GM06990 (cell line): ENCODE results near the gene DERL3.
A peak's percentile ranks its signal among the peaks of the same experiment; 100 is the strongest.
"Not testable (repeated sequence)": the region's sequence is repeated elsewhere in the genome, so short reads cannot be mapped to it uniquely, and the experiment has no call there.

Source experiments
- DNase-seq: peaks from one replicate; pipeline ENCODE4 v3.0.0-alpha.2; 2011; ENCODE audit not compliant: insufficient read length; ENCODE audit errors: extremely low read depth
- H3K27me3 ChIP-seq: replicated peaks from 2 replicates; pipeline ENCODE4 v1.6.0; 2011; ENCODE audit warnings: low read length; ENCODE audit not compliant: control insufficient read depth, insufficient read depth
- H3K36me3 ChIP-seq: 2 replicates; pipeline ENCODE4 v1.5.1; 2011; ENCODE audit warnings: low read length; ENCODE audit not compliant: control insufficient read depth, insufficient read depth
- H3K4me3 ChIP-seq: replicated peaks from 2 replicates; pipeline ENCODE4 v1.5.1; 2011; ENCODE audit warnings: low read depth, mild to moderate bottlenecking, control low read depth, low read length
- TF ChIP-seq, protein P1 (sequence below): IDR thresholded peaks from 2 replicates; pipeline ENCODE4 v1.5.1; 2011; ENCODE audit warnings: low read length, control low read depth, mild to moderate bottlenecking, inconsistent platforms; ENCODE audit not compliant: insufficient read depth, poor library complexity, severe bottlenecking

DERL3 gene

DNA sequence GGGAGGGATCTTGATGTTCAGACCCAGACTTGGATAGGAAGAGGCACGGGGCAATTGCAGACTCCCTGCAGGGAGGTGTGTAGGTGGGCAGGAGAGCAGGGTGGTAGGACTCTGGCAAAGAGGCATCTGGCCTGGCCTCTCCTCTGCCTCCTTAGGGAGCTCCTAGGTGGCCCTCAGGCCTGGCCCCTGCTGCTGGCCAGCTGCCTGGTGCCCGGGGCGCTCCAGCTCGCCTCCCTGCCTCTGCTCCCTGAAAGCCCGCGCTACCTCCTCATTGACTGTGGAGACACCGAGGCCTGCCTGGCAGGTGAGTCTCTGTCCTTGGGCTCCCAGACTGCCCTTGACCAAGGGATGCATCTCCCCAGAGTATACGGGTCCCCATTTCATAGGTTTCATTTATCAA lies 38.8 kb upstream of the DERL3 start:
- TF ChIP-seq, protein P1, sequence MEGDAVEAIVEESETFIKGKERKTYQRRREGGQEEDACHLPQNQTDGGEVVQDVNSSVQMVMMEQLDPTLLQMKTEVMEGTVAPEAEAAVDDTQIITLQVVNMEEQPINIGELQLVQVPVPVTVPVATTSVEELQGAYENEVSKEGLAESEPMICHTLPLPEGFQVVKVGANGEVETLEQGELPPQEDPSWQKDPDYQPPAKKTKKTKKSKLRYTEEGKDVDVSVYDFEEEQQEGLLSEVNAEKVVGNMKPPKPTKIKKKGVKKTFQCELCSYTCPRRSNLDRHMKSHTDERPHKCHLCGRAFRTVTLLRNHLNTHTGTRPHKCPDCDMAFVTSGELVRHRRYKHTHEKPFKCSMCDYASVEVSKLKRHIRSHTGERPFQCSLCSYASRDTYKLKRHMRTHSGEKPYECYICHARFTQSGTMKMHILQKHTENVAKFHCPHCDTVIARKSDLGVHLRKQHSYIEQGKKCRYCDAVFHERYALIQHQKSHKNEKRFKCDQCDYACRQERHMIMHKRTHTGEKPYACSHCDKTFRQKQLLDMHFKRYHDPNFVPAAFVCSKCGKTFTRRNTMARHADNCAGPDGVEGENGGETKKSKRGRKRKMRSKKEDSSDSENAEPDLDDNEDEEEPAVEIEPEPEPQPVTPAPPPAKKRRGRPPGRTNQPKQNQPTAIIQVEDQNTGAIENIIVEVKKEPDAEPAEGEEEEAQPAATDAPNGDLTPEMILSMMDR: no peak
- Histone ChIP-seq H3K27me3 (no peaks in the 10 kb centered on the region), H3K36me3 (peaks cover 9% of the 10 kb centered on the region), H3K4me3 (no peak overlapping the region)
- no peak for DNase-seq

DNA sequence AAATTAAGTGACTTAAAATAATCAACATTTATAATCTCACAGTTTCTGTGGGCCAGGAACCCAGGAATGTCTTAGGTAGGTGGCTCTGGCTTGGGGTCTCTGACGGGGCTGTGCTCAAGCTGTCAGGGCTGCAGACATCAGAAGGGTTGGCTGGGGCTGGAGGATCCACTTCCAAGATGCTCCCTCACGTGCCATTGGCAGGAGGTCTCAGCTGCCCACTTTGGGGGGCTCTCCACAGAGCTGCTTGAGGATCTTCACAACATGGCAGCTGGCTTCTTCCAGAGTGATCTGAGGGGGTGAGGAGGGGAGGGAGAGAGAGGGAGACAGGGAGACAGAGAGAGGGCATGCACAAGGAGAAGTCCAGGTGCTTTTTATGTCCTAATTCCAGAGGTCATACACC lies 37.0 kb upstream of the DERL3 start:
- no peak for DNase-seq
- Histone ChIP-seq H3K27me3 (no peaks in the 10 kb centered on the region), H3K36me3 (peaks cover 8% of the 10 kb centered on the region), H3K4me3 (no peak overlapping the region)
- TF ChIP-seq, protein P1: no peak

DNA sequence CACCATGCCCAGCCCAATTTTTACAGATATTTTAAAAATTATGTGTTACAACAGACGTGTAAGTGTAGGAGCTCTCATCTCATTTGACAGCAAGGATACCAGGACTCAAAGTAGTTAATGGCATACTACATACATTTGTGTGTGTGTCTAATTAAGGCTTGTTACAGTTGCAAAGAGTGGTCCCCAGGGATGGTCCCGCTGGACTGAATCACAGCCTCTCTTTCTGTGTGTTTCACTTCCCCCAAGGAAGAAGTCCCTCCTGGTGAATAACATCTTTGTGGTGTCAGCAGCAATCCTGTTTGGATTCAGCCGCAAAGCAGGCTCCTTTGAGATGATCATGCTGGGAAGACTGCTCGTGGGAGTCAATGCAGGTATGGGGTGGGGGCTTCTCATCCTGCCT lies 36.1 kb upstream of the DERL3 start:
- TF ChIP-seq, protein P1: no peak
- H3K4me3 ChIP-seq: no peak overlapping the region
- no peak for DNase-seq
- peaks cover 8% of the 10 kb centered on the region for H3K36me3 ChIP-seq
- no peaks in the 10 kb centered on the region for H3K27me3 ChIP-seq

DNA sequence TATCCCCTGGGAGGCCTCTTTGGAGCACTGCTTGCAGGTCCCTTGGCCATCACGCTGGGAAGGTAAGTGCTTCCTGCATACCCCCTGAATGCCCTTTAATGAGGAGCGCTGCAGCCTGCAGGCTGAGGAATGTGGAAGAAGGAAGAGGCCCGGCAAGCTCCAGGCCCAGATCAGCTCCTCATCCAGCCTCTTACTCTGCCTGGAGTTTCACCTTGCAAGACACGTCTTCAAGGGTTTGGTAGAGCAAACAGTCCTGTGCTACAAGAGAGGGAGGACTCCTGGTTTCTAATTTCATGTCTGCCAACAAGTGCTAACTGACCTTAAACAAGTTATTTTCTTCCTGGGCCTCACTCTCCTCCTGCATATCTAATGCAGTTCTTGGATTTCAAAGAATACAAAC lies 29.8 kb upstream of the DERL3 start:
- Histone ChIP-seq H3K4me3 (no peak overlapping the region), H3K27me3 (no peaks in the 10 kb centered on the region), H3K36me3 (peaks cover 3% of the 10 kb centered on the region; the same call in 1 of the 2 replicates)
- TF ChIP-seq, protein P1: no peak
- DNase-seq: no peak

GRCh38 chr22:23864499-23865154 lies 25.8 kb upstream of the DERL3 start:
- H3K27me3 ChIP-seq, H3K4me3 ChIP-seq, H3K36me3 ChIP-seq, DNase-seq: not testable (repeated sequence)

DNA sequence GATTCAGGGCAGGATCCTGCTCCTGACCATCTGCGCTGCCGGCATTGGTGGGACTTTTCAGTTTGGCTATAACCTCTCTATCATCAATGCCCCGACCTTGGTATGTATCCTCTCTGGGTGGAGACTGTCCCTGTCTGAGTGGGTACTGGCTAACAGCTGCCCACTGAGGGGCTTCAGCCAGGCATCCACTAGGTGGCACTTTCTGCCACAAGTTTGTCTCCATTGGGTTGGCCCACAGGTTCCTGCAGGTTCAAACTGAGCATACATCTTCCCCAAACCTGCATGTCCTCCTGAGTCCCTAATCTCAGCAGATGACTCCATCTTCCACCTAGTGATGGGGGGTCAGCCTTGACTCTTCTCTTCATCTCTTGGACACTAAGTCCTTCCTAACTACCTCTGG lies 23.3 kb upstream of the DERL3 start:
- TF ChIP-seq, protein P1: peak; percentile 73
- no peak for DNase-seq
- no peaks in the 10 kb centered on the region; the same call in 1 of the 2 replicates for H3K36me3 ChIP-seq
- no peak overlapping the region for H3K4me3 ChIP-seq
- no peaks in the 10 kb centered on the region for H3K27me3 ChIP-seq

DNA sequence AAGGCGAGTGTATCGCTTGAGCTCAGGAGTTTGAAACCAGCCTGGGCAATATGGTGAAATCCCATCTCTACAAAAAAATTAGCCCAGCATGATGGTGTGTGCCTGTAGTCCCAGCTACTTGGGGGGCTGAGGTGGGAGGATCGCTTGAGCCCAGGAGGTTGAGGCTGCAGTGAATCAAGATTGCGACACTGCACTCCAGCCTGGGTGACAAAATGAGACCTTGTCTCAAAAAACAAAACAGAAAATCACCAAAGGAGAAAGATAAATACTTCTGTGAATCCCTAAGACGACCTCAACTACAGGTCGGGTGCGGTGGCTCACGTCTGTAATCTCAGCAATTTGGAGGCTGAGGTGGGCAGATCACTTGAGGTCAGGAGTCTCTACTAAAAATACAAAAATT lies 21.4 kb upstream of the DERL3 start:
- not testable (repeated sequence) for DNase-seq, H3K4me3 ChIP-seq, H3K36me3 ChIP-seq

More for the DNA sequence above, 21.4 kb upstream of the DERL3 start:
- H3K27me3 ChIP-seq: not testable (repeated sequence)
